Panc1 (cell line): ENCODE data around the gene VARS2. TPM values are rescaled to one million over a fixed set of nuclear protein-coding genes. Genes with fewer than 3 reads are reported as not detected.

Experiments used
- ATAC-seq: fragments of 200-7000 bp; cut with Tn5 transposase; 2 replicates; pipeline ENCODE4 v1.9.1; 2020; ENCODE audit warnings: mild to moderate bottlenecking, moderate library complexity
- BruUV-seq: library from RNA; stranded (reverse); fragments of 400-500 nt; replicated peaks from 2 replicates; lab custom pipeline; 2021; lab: Mats Ljungman, UMichigan
- CTCF ChIA-PET: fragments of 300-600 bp; sonication (Branson Sonifier 250); formaldehyde crosslinking; loops from one replicate; lab custom pipeline; 2022; ENCODE audit warnings: antibody characterized with exemption; lab: Charles Lee
- POLR2A ChIA-PET: fragments of 300-600 bp; sonication (Branson Sonifier 250); formaldehyde crosslinking; loops from one replicate; lab custom pipeline; 2022; ENCODE audit warnings: antibody characterized with exemption; lab: Charles Lee
- DNase-seq: peaks from one replicate; pipeline ENCODE4 v3.0.0-alpha.2; 2010; ENCODE audit warnings: low read depth, low spot score
- H3K27ac ChIP-seq: 2 replicates; pipeline ENCODE4 v1.5.1; 2011; ENCODE audit warnings: mild to moderate bottlenecking, low read length, inconsistent platforms
- H3K27me3 ChIP-seq: fragments of 200-500 bp; sonication (Bioruptor generic); 2 replicates; pipeline ENCODE4 v1.6.0; 2014; ENCODE audit warnings: low read length, inconsistent platforms; ENCODE audit not compliant: control insufficient read depth, insufficient read depth
- H3K36me3 ChIP-seq: fragments of 200-500 bp; sonication (Bioruptor generic); 2 replicates; pipeline ENCODE4 v1.5.1; 2014; ENCODE audit warnings: inconsistent platforms, mild to moderate bottlenecking, low read length, moderate library complexity; ENCODE audit not compliant: control insufficient read depth, insufficient read depth
- H3K4me1 ChIP-seq: 2 replicates; pipeline ENCODE4 v1.5.1; 2011; ENCODE audit warnings: inconsistent platforms, mild to moderate bottlenecking, low read length, moderate library complexity; ENCODE audit not compliant: control insufficient read depth, insufficient read depth
- H3K4me3 ChIP-seq, 2 experiments: 2 replicates each; pipeline ENCODE4 v1.5.1; 2011 to 2012; ENCODE audit warnings: low read depth in 2 of 2, low read length in 2 of 2, mild to moderate bottlenecking in 2 of 2, inconsistent platforms in 1 of 2, moderate library complexity in 1 of 2
- H3K9me3 ChIP-seq: fragments of 200-500 bp; sonication (Bioruptor generic); 2 replicates; pipeline ENCODE4 v1.5.1; 2014; ENCODE audit warnings: low read depth, mild to moderate bottlenecking, inconsistent platforms, low read length, moderate library complexity; ENCODE audit not compliant: control insufficient read depth, insufficient read depth
- CTCF ChIP-seq: fragments of 450-650 bp; IDR thresholded peaks from 2 replicates; pipeline ENCODE4 v1.5.1; 2017; ENCODE audit warnings: mild to moderate bottlenecking
- POLR2AphosphoS5 ChIP-seq: IDR thresholded peaks from 2 replicates; pipeline ENCODE4 v1.6.1; 2012; ENCODE audit warnings: mild to moderate bottlenecking, low read depth, low read length, moderate library complexity
- REST ChIP-seq, 2 experiments: IDR thresholded peaks; 2 replicates each; pipeline ENCODE4 v1.6.1; 2011 to 2012; ENCODE audit warnings: low read depth in 2 of 2, control low read depth in 1 of 2, low read length in 1 of 2, mild to moderate bottlenecking in 1 of 2, moderate library complexity in 1 of 2; ENCODE audit not compliant: insufficient read depth in 1 of 2
- SIN3A ChIP-seq: IDR thresholded peaks from 2 replicates; pipeline ENCODE4 v1.6.1; 2012; ENCODE audit warnings: low read depth, mild to moderate bottlenecking, low read length, moderate library complexity, borderline replicate concordance; ENCODE audit not compliant: insufficient read depth
- TCF7L2 ChIP-seq: IDR thresholded peaks from 2 replicates; pipeline ENCODE4 v1.6.1; 2011; ENCODE audit warnings: mild to moderate bottlenecking, low read depth, low read length, inconsistent platforms
- in situ Hi-C: cut with HindIII; loops from 2 replicates; pipeline ENCODE4 v1.10.0; 2016; ENCODE audit warnings: low sequenced_read_pairs, low pct_unique_long_range_greater_than_20kb
- intact Hi-C: fragments of 100-400 bp; cut with micrococcal nuclease; formaldehyde crosslinking; loops from one replicate; pipeline ENCODE4 v1.10.0; 2022; ENCODE audit not compliant: unreplicated experiment
- total RNA-seq: library from RNA; stranded (reverse); gene quantifications from one replicate; pipeline ENCODE4 v1.2.1, GENCODE V29; 2021; ENCODE audit not compliant: unreplicated experiment

Gene VARS2
- total RNA-seq, 1 experiment from 2014 or later: 42.7 TPM

- no TSS peak for BruUV-seq
- TF ChIP-seq TCF7L2: no peak
- TF ChIP-seq CTCF: peak; percentile 96
- peak; percentile 63; the same call in 1 of the 2 replicates for TF ChIP-seq POLR2AphosphoS5
- TF ChIP-seq REST (IDR thresholded peaks at IDR 0.05; ENCODE audit: insufficient read depth in 1 of 2, low read depth in 2 of 2, low read length in 1 of 2): no peak
- ATAC-seq (peak; percentile 90), DNase-seq (peak; percentile 73)
- in situ Hi-C loops (no loop called here), intact Hi-C loops (loop anchor here (1.0 to 5.0 kb wide), 4 partner anchors 49 to 200 kb away; partner anchors contain the start of gene IER3)
- POLR2A ChIA-PET: no interaction called here
- Histone ChIP-seq H3K4me1 (peaks cover 23% of the 10 kb centered on the region), H3K9me3 (no peaks in the 10 kb centered on the region), H3K36me3 (no peaks in the 10 kb centered on the region), H3K27me3 (no peaks in the 10 kb centered on the region), H3K4me3 (peak overlapping the region; percentile 19 to 57; a peak in 3 of 4 replicates), H3K27ac (peak overlapping the region; percentile 82)
- CTCF ChIA-PET: interaction anchor here (0.8 to 1.3 kb wide), 2 partner anchors 49 to 50 kb away, joined by 3 to 4 read pairs; no protein-coding TSS in a partner anchor
These were observed 36.4 kb upstream of the VARS2 start for GRCh38 chr6:30877419-30878262.

DNA sequence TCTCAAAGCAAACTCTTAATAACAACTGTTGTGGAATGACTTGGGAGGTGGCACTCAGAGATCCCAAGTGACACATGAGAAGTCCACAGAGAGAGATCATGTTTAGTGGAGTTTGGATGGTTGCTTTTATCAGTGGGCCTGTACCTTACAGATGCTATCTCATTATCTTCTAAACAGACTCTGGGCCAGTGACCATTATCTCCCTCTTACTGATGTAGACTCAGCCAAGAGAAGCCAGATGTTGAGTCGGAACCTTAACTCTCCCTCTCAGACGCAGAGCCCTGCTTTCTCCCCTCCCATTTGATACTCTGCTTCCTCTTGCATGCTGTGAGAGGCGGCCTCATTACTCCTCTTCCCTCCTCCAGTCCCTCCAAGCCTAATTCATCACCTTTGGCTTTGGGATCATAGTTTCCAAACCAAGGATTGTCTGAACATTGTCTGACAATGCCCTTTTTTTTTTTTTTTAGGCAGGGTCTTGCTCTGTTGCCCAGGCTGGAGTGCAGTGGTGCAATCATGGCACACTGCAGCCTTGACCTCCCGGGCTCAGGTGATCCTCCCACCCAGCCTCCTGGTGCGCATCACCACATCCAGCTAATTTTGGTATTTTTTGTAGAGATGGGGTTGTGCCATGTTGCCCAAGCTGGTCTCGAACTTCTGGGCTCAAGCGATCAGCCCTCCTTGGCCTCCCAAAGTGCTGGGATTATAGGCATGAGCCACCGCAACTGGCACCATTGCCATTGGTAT is 34.2 kb upstream of the VARS2 start:
- Histone ChIP-seq H3K4me3 (no peak overlapping the region), H3K27me3 (no peaks in the 10 kb centered on the region), H3K9me3 (no peaks in the 10 kb centered on the region), H3K4me1 (peaks cover 35% of the 10 kb centered on the region), H3K36me3 (no peaks in the 10 kb centered on the region), H3K27ac (no peak overlapping the region)
- POLR2A ChIA-PET: interaction anchor here (0.6 kb wide), 1 partner anchor 1484 kb away, joined by 5 read pairs; no protein-coding TSS in a partner anchor
- TF ChIP-seq TCF7L2 (no peak), REST (IDR thresholded peaks at IDR 0.05; ENCODE audit: insufficient read depth in 1 of 2, low read depth in 2 of 2, low read length in 1 of 2) (no peak), CTCF (no peak), SIN3A (no peak), POLR2AphosphoS5 (no peak)
- CTCF ChIA-PET: interaction anchor here (0.6 kb wide), 1 partner anchor 103 kb away, joined by 3 read pairs; no protein-coding TSS in a partner anchor
- in situ Hi-C loops: no loop called here
- no TSS peak for BruUV-seq
- intact Hi-C loops: loop anchor here (5.0 kb wide), 2 partner anchors 153 to 203 kb away; no protein-coding TSS in a partner anchor
- DNase-seq (no peak), ATAC-seq (no peak)
